HG03045 (cell line): ENCODE results near the gene UBE2D2.
A peak's percentile ranks its signal among the peaks of the same experiment; 100 is the strongest.

ENCODE experiments used
- ATAC-seq: cut with Tn5 transposase; IDR thresholded peaks from one replicate; pipeline ENCODE4 v1.9.1; 2021; ENCODE audit warnings: mild to moderate bottlenecking, moderate library complexity; ENCODE audit not compliant: unreplicated experiment

UBE2D2 gene

DNA sequence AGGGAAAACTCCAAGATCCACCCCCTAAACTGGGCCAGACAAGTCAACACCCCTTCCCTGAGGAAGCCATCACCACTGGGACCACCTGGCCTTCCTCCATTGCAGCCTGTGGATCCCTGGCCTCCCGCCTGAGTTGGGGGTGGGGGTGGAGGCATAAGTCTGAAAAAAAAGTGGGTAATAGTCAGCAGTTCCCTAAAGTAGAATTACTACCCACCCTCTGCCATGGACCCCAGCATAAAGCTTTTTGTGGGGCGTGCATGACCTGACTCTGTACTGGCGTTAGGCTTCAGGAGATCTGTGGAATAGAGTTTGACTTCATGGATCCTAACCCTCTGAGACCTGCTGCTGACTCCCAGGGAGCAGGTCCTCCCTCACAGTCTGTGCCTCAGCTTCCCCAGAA, 85.0 kb downstream of the UBE2D2 start:
- ATAC-seq: no peak

DNA sequence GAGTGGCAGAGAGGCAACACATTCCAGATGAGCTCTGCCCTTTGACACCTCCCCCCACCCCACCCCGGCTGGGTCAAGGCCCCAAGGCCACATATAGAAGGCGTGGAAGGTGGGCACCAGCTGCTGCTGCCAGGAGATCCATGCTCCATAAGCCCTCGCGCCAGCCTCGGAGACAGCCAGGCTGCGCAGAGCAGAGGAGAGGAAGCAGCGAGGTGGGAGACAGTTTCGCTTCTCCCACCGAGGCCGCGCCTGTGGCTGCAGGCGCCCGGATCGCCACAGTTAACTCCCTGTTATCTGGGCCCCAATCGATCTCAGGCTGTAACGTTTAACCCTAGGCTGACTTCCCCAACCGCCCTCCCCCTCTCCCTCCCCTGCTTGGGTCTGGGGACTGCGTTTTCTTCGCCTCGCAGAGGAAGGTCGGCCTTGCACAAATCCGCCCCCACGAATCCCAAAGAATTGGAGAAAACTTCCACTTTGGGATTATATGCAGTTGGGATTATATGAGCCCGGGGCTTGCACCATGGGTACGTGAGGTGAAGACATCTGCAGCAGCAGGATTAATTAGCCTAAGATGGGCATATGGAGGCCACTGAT, 85.9 kb downstream of the UBE2D2 start:
- ATAC-seq: no peak

DNA sequence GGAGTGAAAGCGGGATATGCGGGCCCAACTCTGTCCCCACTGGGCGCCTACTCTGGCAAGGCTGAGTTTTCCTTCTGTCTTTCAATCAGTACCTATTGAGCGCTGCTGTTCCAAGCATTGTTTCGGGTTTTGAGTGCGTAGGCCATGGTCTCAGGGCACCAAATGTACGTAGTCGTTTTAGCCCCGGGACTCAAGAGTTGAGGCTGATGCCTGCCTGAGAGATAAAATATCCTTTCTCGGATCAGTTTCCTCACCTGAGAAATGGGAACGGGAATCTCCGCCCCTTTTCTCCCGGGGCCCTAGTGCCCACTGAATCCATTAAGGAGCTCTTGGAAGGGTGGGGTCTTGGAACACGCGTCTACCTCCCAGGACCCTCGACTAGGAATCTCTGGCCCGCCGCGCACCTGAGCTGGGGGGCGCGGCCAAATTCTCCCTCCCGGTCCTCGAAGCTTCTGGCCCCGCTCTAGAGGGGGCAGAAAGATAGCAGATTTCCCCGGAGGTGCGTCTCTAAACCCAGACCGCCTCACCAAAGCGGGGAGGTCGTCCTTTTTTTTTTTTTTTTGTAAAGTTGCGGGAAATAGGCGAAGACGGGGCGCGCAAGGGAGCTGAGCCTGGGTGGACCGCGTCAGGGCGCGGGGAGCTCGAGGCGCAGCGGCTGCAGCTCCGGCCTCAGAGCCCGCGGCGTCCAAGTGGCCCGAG, 86.5 kb downstream of the UBE2D2 start:
- no peak for ATAC-seq

DNA sequence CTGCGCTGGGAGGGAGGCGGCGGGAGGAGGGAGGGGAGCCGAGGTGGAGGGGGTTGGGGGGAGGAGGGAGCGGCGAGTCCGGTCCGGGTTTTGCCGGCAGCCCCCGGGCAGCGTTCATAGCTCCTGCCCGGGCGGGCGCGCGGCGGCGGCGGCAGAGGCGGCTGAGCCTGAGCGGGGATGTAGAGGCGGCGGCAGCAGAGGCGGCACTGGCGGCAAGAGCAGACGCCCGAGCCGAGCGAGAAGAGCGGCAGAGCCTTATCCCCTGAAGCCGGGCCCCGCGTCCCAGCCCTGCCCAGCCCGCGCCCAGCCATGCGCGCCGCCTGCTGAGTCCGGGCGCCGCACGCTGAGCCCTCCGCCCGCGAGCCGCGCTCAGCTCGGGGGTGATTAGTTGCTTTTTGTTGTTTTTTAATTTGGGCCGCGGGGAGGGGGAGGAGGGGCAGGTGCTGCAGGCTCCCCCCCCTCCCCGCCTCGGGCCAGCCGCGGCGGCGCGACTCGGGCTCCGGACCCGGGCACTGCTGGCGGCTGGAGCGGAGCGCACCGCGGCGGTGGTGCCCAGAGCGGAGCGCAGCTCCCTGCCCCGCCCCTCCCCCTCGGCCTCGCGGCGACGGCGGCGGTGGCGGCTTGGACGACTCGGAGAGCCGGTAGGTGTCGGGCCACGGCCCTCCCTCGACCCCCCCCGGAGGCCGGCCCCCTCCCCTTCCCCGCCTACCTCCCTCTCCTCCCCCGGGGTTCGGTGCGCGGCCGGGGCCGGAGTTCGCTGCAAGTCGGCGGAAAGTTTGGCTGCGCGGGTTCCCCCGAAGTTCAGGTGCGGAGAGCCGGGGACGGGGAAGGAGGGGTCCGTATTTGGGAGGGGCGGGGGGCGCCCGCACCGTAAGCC, 87.3 kb downstream of the UBE2D2 start, which contains the start of gene CXXC5:
TSS of gene CXXC5 (plus strand) at position 145 of the 877 bp plus-strand sequence. CDS start 32,175 bp downstream, outside the sequence.
- peak; percentile 39 for ATAC-seq

DNA sequence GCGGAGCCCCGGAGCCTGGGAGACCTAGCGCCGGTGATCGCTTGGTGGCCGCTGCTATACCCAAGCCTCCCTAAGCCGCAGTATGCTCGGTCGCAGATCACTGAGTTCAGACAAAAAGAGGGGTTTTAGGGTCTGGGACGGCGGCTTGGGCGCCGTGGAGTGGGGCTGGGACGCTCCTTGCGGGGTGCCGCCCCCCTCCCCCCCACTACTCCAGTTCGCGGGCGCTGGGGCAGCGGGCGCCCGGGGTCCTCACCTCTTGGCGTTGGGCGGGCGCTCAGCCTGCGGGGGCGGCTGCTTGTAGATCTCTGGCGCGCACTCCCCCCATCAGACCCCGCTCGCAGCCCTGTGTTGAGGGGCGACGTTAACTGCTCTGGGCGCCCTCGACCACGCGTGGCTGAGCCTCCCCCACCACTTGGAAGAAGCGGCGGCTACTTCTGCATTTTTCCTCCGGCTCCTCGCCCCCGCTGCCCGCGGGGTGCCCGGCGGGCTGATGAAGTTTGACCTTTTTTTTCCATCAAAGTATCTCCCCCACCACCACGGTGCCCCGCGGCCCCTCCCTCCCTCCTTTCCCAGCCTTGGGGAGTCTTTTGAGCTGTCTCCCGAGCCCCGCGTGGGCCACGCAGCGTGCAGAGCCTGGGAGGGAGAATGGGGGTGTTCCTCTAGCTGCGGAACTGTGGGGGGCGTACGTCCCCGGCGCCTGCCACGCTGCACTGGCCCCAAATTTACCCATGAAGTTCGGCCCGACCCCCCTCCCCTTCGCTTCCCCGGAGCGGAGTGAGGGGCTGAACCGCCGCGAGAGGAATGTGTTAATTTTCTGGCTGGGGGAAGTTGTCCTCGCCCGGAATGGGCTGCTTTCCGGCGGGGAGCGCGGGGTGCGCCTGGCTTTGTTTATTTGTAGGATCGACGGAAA, 88.2 kb downstream of the UBE2D2 start:
- ATAC-seq: no peak

DNA sequence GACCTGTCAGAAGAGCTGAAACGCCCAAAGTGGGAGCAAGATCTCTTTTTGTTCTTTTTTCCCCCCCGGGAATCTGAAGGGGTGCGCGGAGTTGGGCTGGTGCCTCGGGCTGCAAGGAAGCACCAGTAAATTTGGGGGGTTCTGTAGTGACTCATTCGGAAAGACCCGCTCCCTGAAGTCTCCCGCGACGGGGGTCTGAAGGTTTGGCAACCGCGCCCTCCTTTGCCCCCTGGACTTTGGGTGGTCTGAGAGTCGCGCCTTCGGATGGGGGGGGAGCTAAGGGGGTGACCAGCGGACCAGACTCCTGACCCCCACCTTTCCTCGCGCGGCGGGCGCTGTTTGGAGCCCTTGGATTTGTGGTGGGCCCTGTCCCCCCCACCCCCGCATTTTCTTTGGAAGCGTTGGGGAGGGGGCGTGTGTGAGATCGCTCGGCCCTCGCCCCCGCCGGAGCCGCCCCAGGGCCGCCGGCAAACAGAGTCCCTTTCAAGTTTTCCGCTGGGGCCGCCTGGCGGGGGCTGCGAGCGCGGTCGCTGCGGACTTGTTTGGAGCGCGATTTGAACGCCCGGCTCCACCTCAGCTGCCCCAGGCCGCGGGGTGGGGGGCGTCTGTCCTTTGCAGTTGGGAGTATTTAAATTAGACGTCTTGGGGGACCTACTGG, 89.0 kb downstream of the UBE2D2 start:
- no peak for ATAC-seq

GRCh38 chr5:139650689-139651042, 89.5 kb downstream of the UBE2D2 start:
- ATAC-seq: no peak

- ATAC-seq: no peak
These were observed 90.1 kb downstream of the UBE2D2 start for GRCh38 chr5:139651043-139651834.

- peak; percentile 36 for ATAC-seq
These were observed 91.0 kb downstream of the UBE2D2 start for GRCh38 chr5:139651853-139652787.

GRCh38 chr5:139652788-139653241, 91.7 kb downstream of the UBE2D2 start:
- no peak for ATAC-seq

- no peak for ATAC-seq
These were observed 92.5 kb downstream of the UBE2D2 start for GRCh38 chr5:139653616-139654015.

GRCh38 chr5:139654464-139654863, 93.3 kb downstream of the UBE2D2 start:
- no peak for ATAC-seq

DNA sequence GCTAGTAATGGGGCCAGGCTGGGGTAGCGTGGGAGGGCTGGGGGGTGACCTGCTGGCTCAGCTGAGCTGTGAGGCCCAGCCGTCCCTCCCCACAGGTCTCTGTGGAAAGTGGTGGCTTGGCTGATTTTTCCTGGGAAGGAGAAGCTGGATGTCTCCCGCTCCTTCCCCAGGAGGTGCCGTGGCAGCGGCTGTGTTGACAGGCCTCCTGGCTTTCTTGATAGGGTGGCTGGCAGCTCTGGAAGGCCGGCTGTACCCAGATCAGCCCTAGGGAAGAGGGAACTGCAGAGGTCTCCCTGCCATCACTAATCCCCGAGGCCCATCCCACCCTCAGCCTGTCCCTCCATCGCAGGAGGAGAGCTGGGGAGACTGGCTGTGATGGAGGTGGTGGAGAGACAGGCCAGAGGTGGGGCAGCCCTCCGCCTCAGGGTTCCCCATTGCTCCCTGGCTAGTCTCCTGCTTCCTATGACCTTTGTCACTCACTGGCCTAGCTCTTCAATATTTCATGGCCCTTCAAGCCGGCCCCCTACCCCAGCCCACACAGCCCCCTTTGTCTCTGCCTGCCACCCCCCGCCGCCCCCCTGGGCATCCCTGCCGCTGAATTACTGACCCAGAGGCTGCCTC, 93.8 kb downstream of the UBE2D2 start:
- ATAC-seq: no peak

DNA sequence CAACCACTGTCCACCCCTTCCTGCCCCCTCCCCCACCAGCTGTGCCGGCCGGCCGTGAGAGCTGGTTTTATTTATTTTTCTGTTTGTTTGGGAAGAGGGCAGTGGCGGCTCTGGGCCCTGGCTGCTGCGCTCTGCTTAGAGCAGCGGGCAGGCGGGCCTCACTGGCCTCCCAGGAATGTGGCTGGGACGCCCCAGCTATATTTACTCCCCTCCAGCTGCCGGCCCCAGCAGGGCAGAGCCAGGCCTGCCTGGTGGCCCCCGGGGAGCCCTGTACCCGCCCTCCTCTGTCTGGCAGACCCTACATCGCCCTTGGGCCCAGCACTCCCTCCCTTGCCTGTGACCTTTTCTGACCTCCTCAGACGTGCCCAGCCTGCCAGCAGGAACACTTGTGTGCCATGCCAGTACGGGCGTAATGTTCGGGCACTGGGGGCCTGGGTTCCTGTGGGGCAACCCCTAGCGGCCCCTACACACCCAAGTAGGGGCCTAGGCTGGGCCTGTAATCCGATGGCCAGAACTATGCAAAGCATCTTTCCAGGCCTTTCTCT, 94.7 kb downstream of the UBE2D2 start:
- no peak for ATAC-seq

DNA sequence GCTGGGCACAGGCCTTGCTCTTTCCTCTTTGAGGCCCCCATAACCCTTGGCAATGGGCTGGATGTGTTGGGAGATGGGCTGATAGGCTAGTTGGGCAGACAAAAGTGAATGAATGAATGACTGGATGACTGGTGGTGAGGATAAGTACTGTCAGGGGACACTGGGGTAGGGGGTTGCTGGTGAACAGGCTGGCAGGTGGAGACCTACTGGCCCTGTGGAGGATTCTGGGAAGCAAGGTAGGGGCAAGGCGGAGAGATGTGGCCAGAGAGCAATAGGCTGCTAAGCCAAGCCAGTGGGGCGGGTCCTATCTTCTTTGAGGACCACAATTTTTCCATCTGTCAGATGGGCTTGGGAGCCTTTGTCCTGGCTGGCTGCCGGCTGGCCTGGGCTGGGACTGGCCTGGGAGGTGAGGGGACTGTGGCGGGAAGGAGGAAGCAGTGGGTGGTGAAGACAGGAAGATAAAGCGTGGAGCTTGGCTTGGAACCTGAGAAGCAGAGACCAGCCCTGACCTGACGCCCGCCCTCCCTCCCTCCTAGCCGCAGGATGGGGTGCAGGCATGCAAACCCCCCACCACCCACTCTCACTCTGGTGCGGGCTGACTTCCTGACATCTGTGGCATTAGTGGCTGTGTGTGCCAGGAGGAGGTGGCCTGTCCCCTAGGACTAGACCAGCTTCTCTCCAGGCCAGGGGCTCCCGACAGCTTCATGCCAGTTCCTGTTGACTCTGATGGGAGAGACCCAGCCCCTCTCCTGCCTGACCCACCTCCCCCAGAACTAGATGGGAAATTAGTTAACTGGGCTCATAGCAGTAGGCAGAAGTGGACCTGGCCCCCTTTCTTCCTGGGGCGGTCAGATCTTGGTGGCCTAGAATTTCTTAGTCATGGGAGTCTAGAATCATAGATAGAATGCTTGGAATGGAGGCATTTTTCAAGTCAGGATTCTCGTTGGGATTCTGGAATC, 96.5 kb downstream of the UBE2D2 start:
- no peak for ATAC-seq

DNA sequence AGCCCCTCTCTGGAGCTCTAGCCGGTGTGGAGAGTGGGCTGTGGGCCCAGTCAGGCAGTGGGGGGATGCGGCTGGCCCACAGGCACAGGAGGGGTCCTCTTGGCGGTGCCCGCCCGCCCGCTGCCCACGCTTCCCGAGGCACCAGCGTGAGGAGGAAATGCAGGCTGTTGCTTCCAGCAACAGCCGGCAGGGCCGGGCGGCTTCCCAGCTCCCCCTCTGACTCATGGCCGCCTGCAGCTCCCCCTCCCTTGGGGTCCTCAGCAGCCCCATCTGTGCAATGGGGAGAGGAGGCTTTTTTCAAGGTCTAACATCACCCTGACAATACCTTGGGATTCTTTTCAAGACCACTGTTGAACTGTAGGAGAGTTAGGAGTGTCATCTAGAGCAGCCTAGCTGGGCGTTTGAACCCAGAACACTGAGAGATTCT, 97.4 kb downstream of the UBE2D2 start:
- no peak for ATAC-seq
